ENCODE data around the gene CRACDL. TPM values are rescaled to one million over a fixed set of nuclear protein-coding genes. Genes with fewer than 3 reads are reported as not detected.

CRACDL gene
- total and polyA plus RNA-seq, 2 of the 13 experiments (the other 11 are each of a cell fraction or from before 2014, with no cell fraction given) = 0.15 to 0.26 TPM

GRCh38 chr2:98768384-98769113, 167.5 kb downstream of the CRACDL start (continued):
- TF ChIP-seq ZBTB44 (CRISPR knock-in tag; IDR thresholded peaks at IDR 0.05) (no peak), TSC22D2 (CRISPR knock-in tag; IDR thresholded peaks at IDR 0.05; ENCODE audit: borderline replicate concordance) (0 out of 2 replicates have a peak, but pooled peaks have one; percentile 43), ZFX (CRISPR knock-in tag; IDR thresholded peaks at IDR 0.05; ENCODE audit: low read depth) (peak; percentile 57), TRIM24 (CRISPR knock-in tag; IDR thresholded peaks at IDR 0.05) (no peak), FOSL2 (CRISPR knock-in tag; IDR thresholded peaks at IDR 0.05) (peak; percentile 22; the same call in 1 of the 2 replicates), TBX2 (CRISPR knock-in tag; IDR thresholded peaks at IDR 0.05; ENCODE audit: borderline replicate concordance) (peak; percentile 66), RARA (CRISPR knock-in tag; IDR thresholded peaks at IDR 0.05) (peak; percentile 79), TFAP4 (IDR thresholded peaks at IDR 0.05; ENCODE audit: borderline replicate concordance, low read depth) (0 out of 2 replicates have a peak, but pooled peaks have one; percentile 20), ZSCAN25 (CRISPR knock-in tag; IDR thresholded peaks at IDR 0.05) (0 out of 2 replicates have a peak, but pooled peaks have one; percentile 47), HMG20A (CRISPR knock-in tag; IDR thresholded peaks at IDR 0.05; ENCODE audit: borderline replicate concordance) (peak; percentile 51), ZIK1 (CRISPR knock-in tag; IDR thresholded peaks at IDR 0.05; ENCODE audit: borderline replicate concordance, low read depth) (no peak), ZNF770 (CRISPR knock-in tag; IDR thresholded peaks at IDR 0.05) (0 out of 2 replicates have a peak, but pooled peaks have one; percentile 4), EP300 (IDR thresholded peaks at IDR 0.05; ENCODE audit: low read depth in 2 of 2, low read length in 2 of 2) (peak in 1 of 2 experiments; percentile 18; a peak in 1 of 4 replicates), EP300 (CRISPR knock-in tag; IDR thresholded peaks at IDR 0.05; ENCODE audit: borderline replicate concordance) (no peak; the same call in 1 of the 2 replicates), FOXA1 (IDR thresholded peaks at IDR 0.05) (no peak), FOXA1 (CRISPR knock-in tag; IDR thresholded peaks at IDR 0.05) (peak; percentile 79), ZNF839 (CRISPR knock-in tag; IDR thresholded peaks at IDR 0.05; ENCODE audit: borderline replicate concordance) (no peak), FOXP4 (CRISPR knock-in tag; IDR thresholded peaks at IDR 0.05) (peak; percentile 9; the same call in 1 of the 2 replicates), NR1H2 (CRISPR knock-in tag; IDR thresholded peaks at IDR 0.05; ENCODE audit: borderline replicate concordance, low read depth) (no peak), ZNF335 (CRISPR knock-in tag; IDR thresholded peaks at IDR 0.05) (no peak), TEAD3 (CRISPR knock-in tag; optimal IDR thresholded peaks at IDR 0.05; ENCODE audit: borderline replicate concordance) (peak; percentile 73)
